ENCODE data around the gene CLCNKB. TPM values are rescaled to one million over a fixed set of nuclear protein-coding genes. Genes with fewer than 3 reads are reported as not detected.

Gene CLCNKB
- total and polyA plus RNA-seq, 4 experiments from 2014 or later, result not detected

- POLR2A ChIA-PET (ENCODE audit: partially characterized antibody), result interaction anchor here (0.6 kb wide), 1 partner anchor 41 kb away, joined by 3 read pairs; no protein-coding TSS in a partner anchor
- H3K27ac Mint-ChIP-seq, result no peak overlapping the region
- CTCF ChIA-PET (ENCODE audit: partially characterized antibody), result no interaction called here
- peaks cover 13% of the 10 kb centered on the region for H3K4me1 ChIP-seq (ENCODE audit: insufficient read depth, low read length)
- H3K36me3 Mint-ChIP-seq, result no peaks in the 10 kb centered on the region
- H3K4me1 Mint-ChIP-seq, result peaks cover 0 to 4% (median 4%) of the 10 kb centered on the region in 4 donors
- H3K27ac ChIP-seq (ENCODE audit: low read depth, low read length), result no peak overlapping the region
- no peaks in the 10 kb centered on the region for H3K27me3 ChIP-seq (ENCODE audit: insufficient read depth, low read length)
- H3K9me3 Mint-ChIP-seq, result no peaks in the 10 kb centered on the region
- DNase-seq, result peak in 1 of 5 donors; percentile 7
- no peaks in the 10 kb centered on the region for H3K9me3 ChIP-seq (ENCODE audit: control insufficient read depth in 1 of 2, low read length in 2 of 2)
- peaks cover 2 to 17% of the 10 kb centered on the region in 2 donors for H3K27me3 Mint-ChIP-seq
- no peaks in the 10 kb centered on the region for H3K36me3 ChIP-seq (ENCODE audit: insufficient read depth, low read length)
- intact Hi-C loops (cut with micrococcal nuclease), result no loop called here
- H3K4me3 ChIP-seq (ENCODE audit: low read length in 2 of 2), result no peak overlapping the region
- no peak overlapping the region for H3K4me3 Mint-ChIP-seq
Measured at GRCh38 chr1:16015960-16016901, 27.4 kb upstream of the CLCNKB start.

- Histone ChIP-seq H3K27ac (ENCODE audit: low read depth, low read length) (no peak overlapping the region), H3K36me3 (ENCODE audit: insufficient read depth, low read length) (no peaks in the 10 kb centered on the region), H3K4me3 (ENCODE audit: low read length in 2 of 2) (no peak overlapping the region), H3K4me1 (ENCODE audit: insufficient read depth, low read length) (peaks cover 12% of the 10 kb centered on the region), H3K27me3 (ENCODE audit: insufficient read depth, low read length) (no peaks in the 10 kb centered on the region), H3K9me3 (ENCODE audit: control insufficient read depth in 1 of 2, low read length in 2 of 2) (no peaks in the 10 kb centered on the region)
- Mint-ChIP-seq H3K4me3 (no peak overlapping the region), H3K27me3 (peaks cover 2 to 19% of the 10 kb centered on the region in 2 donors), H3K4me1 (peaks cover 0 to 4% (median 4%) of the 10 kb centered on the region in 4 donors), H3K27ac (no peak overlapping the region), H3K9me3 (no peaks in the 10 kb centered on the region), H3K36me3 (no peaks in the 10 kb centered on the region)
- intact Hi-C loops (cut with micrococcal nuclease), result no loop called here
- ChIA-PET CTCF (ENCODE audit: partially characterized antibody) (no interaction called here), POLR2A (ENCODE audit: partially characterized antibody) (interaction anchor here (0.6 kb wide), 1 partner anchor 42 kb away, joined by 3 read pairs; no protein-coding TSS in a partner anchor)
- DNase-seq, result peak in 1 of 5 donors; percentile 23
Measured at GRCh38 chr1:16017076-16017460, 26.5 kb upstream of the CLCNKB start.

DNA sequence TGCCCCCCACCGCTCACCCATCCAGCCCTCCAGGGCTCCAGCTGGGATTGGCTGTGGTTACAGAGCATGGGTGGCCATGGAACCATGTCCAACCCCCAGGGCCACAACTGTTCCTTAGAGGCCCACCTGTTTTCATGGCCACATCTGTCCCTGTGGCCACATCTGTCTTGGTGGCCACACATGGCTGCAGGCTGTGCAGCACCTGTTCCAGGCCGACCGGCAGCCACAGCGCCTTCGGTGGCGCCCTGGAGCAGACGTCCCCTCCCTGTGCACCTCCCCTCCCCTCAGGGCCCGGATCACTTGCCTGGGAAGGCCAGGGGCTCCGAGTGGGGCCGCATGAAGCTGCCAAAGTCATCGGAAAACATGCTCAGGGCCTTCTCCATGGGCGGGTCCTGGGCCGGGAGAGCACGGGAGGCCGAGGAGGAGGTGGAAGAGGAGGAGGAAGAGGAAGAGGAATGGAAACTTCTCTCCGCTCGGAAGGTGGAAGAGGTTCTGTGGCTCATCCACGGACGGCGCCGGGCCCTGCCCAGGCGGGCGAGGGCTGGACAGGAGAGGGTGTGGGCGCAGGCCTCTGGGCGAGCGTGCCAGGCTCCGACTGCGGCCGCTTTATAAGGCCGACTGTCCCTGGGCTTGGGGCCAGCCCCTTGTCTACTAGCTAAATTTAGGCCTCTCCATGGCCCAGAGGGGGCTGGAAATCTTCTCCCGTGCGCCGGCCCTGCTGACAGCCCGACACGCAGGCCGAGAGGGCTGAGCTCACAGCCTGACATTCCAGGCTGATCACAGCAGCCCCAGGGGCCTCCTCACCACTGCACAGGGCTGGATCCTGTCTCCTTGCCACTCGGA, 25.9 kb upstream of the CLCNKB start, which contains the start of gene HSPB7:
Gene HSPB7 (minus strand): TSS at position 583 of the 843 bp plus-strand sequence. CDS start 80 bp downstream, at position 503.
- H3K4me1 Mint-ChIP-seq, result no peaks in the 10 kb centered on the region
- Histone ChIP-seq H3K36me3 (ENCODE audit: insufficient read depth, low read length) (no peaks in the 10 kb centered on the region), H3K27ac (ENCODE audit: low read depth, low read length) (no peak within 1 kb of the TSS), H3K27me3 (ENCODE audit: insufficient read depth, low read length) (no peaks in the 10 kb centered on the region), H3K4me3 (ENCODE audit: low read length in 2 of 2) (no peak within 1 kb of the TSS), H3K9me3 (ENCODE audit: control insufficient read depth in 1 of 2, low read length in 2 of 2) (no peaks in the 10 kb centered on the region), H3K4me1 (ENCODE audit: insufficient read depth, low read length) (peaks cover 6% of the 10 kb centered on the region)
- H3K27me3 Mint-ChIP-seq, result peaks cover 2 to 19% of the 10 kb centered on the region in 2 donors
- CTCF ChIA-PET (ENCODE audit: partially characterized antibody), result interaction anchor here (2.8 kb wide), 1 partner anchor 8 kb away, joined by 12 read pairs; no protein-coding TSS in a partner anchor
- no peaks in the 10 kb centered on the region for H3K9me3 Mint-ChIP-seq
- peak in 1 of 5 donors; percentile 28 for DNase-seq
- POLR2A ChIA-PET (ENCODE audit: partially characterized antibody), result no interaction called here
- H3K36me3 Mint-ChIP-seq, result no peaks in the 10 kb centered on the region
- intact Hi-C loops (cut with micrococcal nuclease), result no loop called here
- no peak within 1 kb of the TSS for H3K4me3 Mint-ChIP-seq
- H3K27ac Mint-ChIP-seq, result no peak within 1 kb of the TSS

- Mint-ChIP-seq H3K36me3 (no peaks in the 10 kb centered on the region), H3K4me1 (no peaks in the 10 kb centered on the region), H3K4me3 (no peak overlapping the region), H3K27me3 (peaks cover 2 to 19% of the 10 kb centered on the region in 2 donors), H3K27ac (no peak overlapping the region), H3K9me3 (no peaks in the 10 kb centered on the region)
- Histone ChIP-seq H3K36me3 (ENCODE audit: insufficient read depth, low read length) (no peaks in the 10 kb centered on the region), H3K4me3 (ENCODE audit: low read length in 2 of 2) (no peak overlapping the region), H3K4me1 (ENCODE audit: insufficient read depth, low read length) (no peaks in the 10 kb centered on the region), H3K27me3 (ENCODE audit: insufficient read depth, low read length) (no peaks in the 10 kb centered on the region), H3K27ac (ENCODE audit: low read depth, low read length) (no peak overlapping the region), H3K9me3 (ENCODE audit: control insufficient read depth in 1 of 2, low read length in 2 of 2) (no peaks in the 10 kb centered on the region)
- peak in 1 of 5 donors; percentile 6 for DNase-seq
- intact Hi-C loops (cut with micrococcal nuclease), result no loop called here
- ChIA-PET CTCF (ENCODE audit: partially characterized antibody) (interaction anchor here (2.8 kb wide), 1 partner anchor 9 kb away, joined by 12 read pairs; no protein-coding TSS in a partner anchor), POLR2A (ENCODE audit: partially characterized antibody) (no interaction called here)
Measured at GRCh38 chr1:16018308-16018707, 25.3 kb upstream of the CLCNKB start.

DNA sequence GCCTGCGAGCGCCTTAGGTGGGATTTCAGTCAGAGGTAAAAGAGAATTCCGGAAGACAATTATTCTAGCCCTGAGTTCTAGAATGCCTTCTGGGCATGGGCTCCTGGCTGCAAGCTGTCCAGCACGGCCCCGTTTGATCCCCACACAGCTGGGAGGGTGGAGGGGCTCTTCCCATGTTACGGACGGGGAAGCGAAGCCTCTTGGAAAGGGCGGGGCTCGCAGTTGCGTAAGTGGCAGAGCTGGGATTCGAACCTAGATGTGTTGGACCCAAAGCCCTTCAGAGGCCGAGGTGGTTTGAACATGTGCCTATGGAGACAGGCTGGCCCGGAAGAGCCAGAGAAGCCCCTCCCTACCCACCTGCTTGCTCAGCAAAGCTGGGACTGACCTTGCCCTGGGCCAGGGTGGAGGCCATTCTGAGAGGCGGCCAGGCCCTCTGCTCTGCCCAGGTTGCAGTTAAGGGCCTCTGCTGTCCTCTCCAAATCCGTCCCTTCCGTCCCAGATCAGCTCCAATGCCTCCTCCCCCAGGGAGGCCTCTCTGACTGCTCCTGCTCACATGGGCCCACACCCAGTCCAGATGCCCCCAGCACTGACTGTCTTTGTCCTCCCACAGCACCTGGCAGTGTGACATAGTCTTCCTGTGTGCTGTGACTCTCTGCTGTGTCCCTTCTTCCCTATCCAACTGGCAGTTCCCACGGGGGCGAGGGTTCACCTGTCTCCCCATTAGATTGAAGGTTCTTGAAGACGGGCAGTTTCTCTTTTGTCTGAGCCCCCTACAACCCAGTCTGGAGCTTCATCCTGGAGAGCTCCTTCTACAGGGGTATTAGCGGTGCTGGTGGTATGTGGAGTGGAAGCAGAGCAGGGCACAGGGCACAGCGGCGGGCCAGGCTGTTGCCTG, 24.6 kb upstream of the CLCNKB start:
- peak in 1 of 5 donors; percentile 12 for DNase-seq
- Histone ChIP-seq H3K36me3 (ENCODE audit: insufficient read depth, low read length) (no peaks in the 10 kb centered on the region), H3K27ac (ENCODE audit: low read depth, low read length) (no peak overlapping the region), H3K27me3 (ENCODE audit: insufficient read depth, low read length) (no peaks in the 10 kb centered on the region), H3K9me3 (ENCODE audit: control insufficient read depth in 1 of 2, low read length in 2 of 2) (no peaks in the 10 kb centered on the region), H3K4me3 (ENCODE audit: low read length in 2 of 2) (no peak overlapping the region), H3K4me1 (ENCODE audit: insufficient read depth, low read length) (no peaks in the 10 kb centered on the region)
- POLR2A ChIA-PET (ENCODE audit: partially characterized antibody), result no interaction called here
- CTCF ChIA-PET (ENCODE audit: partially characterized antibody), result interaction anchor here (2.8 kb wide), 1 partner anchor 9 kb away, joined by 12 read pairs; no protein-coding TSS in a partner anchor
- intact Hi-C loops (cut with micrococcal nuclease), result no loop called here
- Mint-ChIP-seq H3K27ac (no peak overlapping the region), H3K4me3 (no peak overlapping the region), H3K4me1 (no peaks in the 10 kb centered on the region), H3K36me3 (no peaks in the 10 kb centered on the region), H3K9me3 (no peaks in the 10 kb centered on the region), H3K27me3 (peaks cover 0 to 17% of the 10 kb centered on the region in 2 donors)

DNA sequence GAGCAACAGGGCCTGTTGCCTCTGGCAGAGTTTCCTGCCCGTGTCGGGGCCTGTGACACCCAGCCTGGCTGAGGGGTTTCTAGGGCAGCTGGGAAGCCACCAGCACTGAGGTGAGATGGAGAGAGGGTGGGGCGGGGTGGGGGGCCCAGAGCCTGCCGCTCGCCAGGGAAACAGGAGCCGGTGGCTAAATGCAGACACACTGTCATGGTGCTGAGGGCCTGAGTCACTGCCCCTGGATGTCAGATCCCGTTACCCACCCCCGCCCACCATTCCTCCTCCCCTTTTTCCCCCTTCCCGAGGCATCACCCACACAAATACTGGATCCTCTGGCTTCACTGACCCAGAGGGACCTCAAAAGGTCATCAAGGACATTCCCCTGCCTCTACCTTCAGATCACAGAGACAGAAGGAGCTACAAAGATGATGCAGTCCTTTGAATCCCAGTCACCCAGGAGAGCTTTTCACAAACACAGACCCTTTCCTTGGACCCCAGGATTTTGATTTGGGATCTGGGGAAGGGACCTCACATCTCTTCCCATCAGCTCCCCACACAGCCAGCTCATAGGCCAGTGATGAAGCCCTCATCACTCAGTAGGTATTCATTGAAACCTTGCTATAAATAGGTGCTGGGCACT, 23.8 kb upstream of the CLCNKB start:
- DNase-seq, result peak in 1 of 5 donors; percentile 8
- Histone ChIP-seq H3K9me3 (ENCODE audit: control insufficient read depth in 1 of 2, low read length in 2 of 2) (no peaks in the 10 kb centered on the region), H3K27me3 (ENCODE audit: insufficient read depth, low read length) (no peaks in the 10 kb centered on the region), H3K4me3 (ENCODE audit: low read length in 2 of 2) (no peak overlapping the region), H3K4me1 (ENCODE audit: insufficient read depth, low read length) (no peaks in the 10 kb centered on the region), H3K36me3 (ENCODE audit: insufficient read depth, low read length) (no peaks in the 10 kb centered on the region), H3K27ac (ENCODE audit: low read depth, low read length) (no peak overlapping the region)
- no peaks in the 10 kb centered on the region for H3K36me3 Mint-ChIP-seq
- intact Hi-C loops (cut with micrococcal nuclease), result no loop called here
- POLR2A ChIA-PET (ENCODE audit: partially characterized antibody), result interaction anchor here (0.7 kb wide), 1 partner anchor 55 kb away, joined by 3 read pairs; no protein-coding TSS in a partner anchor
- no peaks in the 10 kb centered on the region for H3K9me3 Mint-ChIP-seq
- H3K4me3 Mint-ChIP-seq, result no peak overlapping the region
- CTCF ChIA-PET (ENCODE audit: partially characterized antibody), result interaction anchor here (2.8 kb wide), 1 partner anchor 10 kb away, joined by 12 read pairs; no protein-coding TSS in a partner anchor
- H3K27me3 Mint-ChIP-seq, result peaks cover 0 to 12% of the 10 kb centered on the region in 2 donors
- no peak overlapping the region for H3K27ac Mint-ChIP-seq
- no peaks in the 10 kb centered on the region for H3K4me1 Mint-ChIP-seq

Data from CD4-positive, alpha-beta memory T cell (primary cell).